Mucosa of descending colon (tissue), 3 donors: ENCODE data around the gene OR7G1. TPM values are rescaled to one million over a fixed set of nuclear protein-coding genes. Genes with fewer than 3 reads are reported as not detected.
A peak's percentile ranks its signal among the peaks of the same experiment; 100 is the strongest.

Source experiments
- ATAC-seq: fragments of 200-7000 bp; cut with Tn5 transposase; one replicate; pipeline ENCODE4 v1.9.1; 2020; ENCODE audit warnings: mild to moderate bottlenecking, moderate library complexity
- DNase-seq, 3 donors: peaks; one replicate each; pipeline ENCODE4 v3.0.0-alpha.2; 2020
- H3K36me3 ChIP-seq: fragments of 200-600 bp; one replicate; pipeline ENCODE4 v1.8.0; 2021; ENCODE audit warnings: low read depth, mild to moderate bottlenecking
- H3K4me1 ChIP-seq: fragments of 200-600 bp; one replicate; pipeline ENCODE4 v1.8.0; 2021; ENCODE audit warnings: low read depth, mild to moderate bottlenecking
- H3K4me3 ChIP-seq: fragments of 200-600 bp; one replicate; pipeline ENCODE4 v1.8.0; 2021; ENCODE audit warnings: mild to moderate bottlenecking
- H3K9me3 ChIP-seq: fragments of 200-600 bp; one replicate; pipeline ENCODE4 v1.8.0; 2021; ENCODE audit warnings: mild to moderate bottlenecking
- intact Hi-C, 2 donors: fragments of 100-400 bp; cut with DNase I in 1 of 2; cut with micrococcal nuclease in 1 of 2; formaldehyde crosslinking; loops; one replicate each; pipeline versions ENCODE4 v1.11.0 to v1.11.1; 2022; cut with DNase I, micrococcal nuclease
- total RNA-seq, 3 donors: library from RNA; stranded (reverse); fragmentation: NEBNext Ultra II Directional in 2 of 3; extraction: Animal tissue kit (Norgen Biotek cat#: 25700) in 2 of 3; gene quantifications; one replicate each; pipeline versions ENCODE4 v1.2.1 to v1.2.4, GENCODE V29; 2021 to 2023
- TF ChIP-seq, protein P1 (sequence below): fragments of 200-600 bp; IDR thresholded peaks from one replicate; pipeline ENCODE4 v1.8.0; 2022; ENCODE audit warnings: antibody characterized with exemption, mild to moderate bottlenecking
- donor health status: DM: no; HTN: no; CAD: no; lungs with moderate emphysema.
- donor health status: DM: no; HTN: no; CAD: no.
- donor health status: DM: no; HTN: yes; CAD: no.

OR7G1 gene
- total RNA-seq, 3 donors from 2014 or later: not detected

DNA sequence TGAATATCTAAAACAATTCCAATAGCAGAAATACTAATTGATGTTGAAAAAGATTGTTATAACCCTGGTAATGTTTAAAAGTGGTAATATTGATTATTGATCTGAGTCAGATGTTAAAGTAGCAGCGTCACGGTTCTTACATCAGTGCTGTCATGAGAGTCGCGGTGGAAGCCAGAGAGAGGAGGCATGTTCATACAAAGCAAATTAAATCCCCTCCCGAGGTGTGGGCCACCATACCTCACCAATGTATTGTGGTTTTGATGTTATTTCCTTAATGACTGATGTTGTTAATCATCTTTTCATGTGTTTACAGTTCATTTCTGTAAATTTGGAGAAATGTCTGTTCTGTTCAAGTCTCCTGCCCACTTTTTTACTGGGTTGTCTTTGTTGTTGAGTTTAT is 35.8 kb upstream of the OR7G1 start:
- Histone ChIP-seq H3K4me1 (no peaks in the 10 kb centered on the region), H3K4me3 (no peak overlapping the region), H3K9me3 (peaks cover 52% of the 10 kb centered on the region), H3K36me3 (peaks cover 4% of the 10 kb centered on the region)
- ATAC-seq (no peak), DNase-seq (no peak)
- intact Hi-C loops: no loop called here
- TF ChIP-seq, protein P1, sequence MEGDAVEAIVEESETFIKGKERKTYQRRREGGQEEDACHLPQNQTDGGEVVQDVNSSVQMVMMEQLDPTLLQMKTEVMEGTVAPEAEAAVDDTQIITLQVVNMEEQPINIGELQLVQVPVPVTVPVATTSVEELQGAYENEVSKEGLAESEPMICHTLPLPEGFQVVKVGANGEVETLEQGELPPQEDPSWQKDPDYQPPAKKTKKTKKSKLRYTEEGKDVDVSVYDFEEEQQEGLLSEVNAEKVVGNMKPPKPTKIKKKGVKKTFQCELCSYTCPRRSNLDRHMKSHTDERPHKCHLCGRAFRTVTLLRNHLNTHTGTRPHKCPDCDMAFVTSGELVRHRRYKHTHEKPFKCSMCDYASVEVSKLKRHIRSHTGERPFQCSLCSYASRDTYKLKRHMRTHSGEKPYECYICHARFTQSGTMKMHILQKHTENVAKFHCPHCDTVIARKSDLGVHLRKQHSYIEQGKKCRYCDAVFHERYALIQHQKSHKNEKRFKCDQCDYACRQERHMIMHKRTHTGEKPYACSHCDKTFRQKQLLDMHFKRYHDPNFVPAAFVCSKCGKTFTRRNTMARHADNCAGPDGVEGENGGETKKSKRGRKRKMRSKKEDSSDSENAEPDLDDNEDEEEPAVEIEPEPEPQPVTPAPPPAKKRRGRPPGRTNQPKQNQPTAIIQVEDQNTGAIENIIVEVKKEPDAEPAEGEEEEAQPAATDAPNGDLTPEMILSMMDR: no peak

DNA sequence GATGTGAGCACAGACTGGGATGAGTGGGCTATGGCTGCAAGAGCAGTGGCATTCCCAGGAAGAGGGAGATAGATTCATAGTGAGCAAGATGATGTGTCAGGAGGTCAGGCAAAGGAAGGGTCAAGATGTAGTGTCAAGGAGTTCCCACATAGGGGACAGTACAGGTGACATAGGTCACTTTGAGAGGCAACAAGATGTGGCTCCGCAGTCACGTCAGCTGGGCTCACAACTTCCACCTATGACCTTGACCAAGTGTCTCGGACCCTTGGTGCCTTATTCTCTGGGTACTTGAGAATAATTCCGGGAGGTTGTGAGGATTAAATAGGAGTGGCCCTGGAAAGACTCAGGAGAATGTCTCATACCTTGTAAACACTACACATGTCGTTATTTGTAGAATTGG is 35.1 kb upstream of the OR7G1 start:
- no peak for ATAC-seq
- H3K4me1 ChIP-seq: no peaks in the 10 kb centered on the region
- TF ChIP-seq, protein P1: no peak

DNA sequence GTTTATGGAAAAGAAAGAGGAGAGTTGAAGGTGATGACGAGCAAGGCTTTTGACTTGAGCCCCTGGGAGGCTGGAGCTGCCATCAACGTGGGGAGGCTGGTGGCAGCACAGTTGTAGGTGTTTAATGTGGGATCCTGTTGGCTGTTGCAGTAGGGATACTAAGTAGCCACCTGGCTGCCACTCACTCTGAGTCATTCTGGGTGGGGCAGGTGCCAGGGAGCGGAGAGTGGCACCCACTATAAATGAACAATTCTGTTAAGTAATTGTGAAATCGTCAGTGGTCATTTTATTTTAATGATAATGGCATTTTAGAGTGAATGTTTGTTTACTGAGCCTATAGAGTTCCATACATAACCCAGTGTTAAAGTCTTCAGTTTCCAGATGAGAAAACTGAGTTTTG is 34.4 kb upstream of the OR7G1 start:
- no peaks in the 10 kb centered on the region for H3K4me1 ChIP-seq
- ATAC-seq (peak; percentile 47), DNase-seq (no peak)
- TF ChIP-seq, protein P1: no peak
- H3K9me3 ChIP-seq: peaks cover 52% of the 10 kb centered on the region
- no peak overlapping the region for H3K4me3 ChIP-seq
- no peaks in the 10 kb centered on the region for H3K36me3 ChIP-seq
- intact Hi-C loops: no loop called here

More for the DNA sequence above, 35.1 kb upstream of the OR7G1 start:
- DNase-seq: no peak
- H3K9me3 ChIP-seq: peaks cover 52% of the 10 kb centered on the region
- no peaks in the 10 kb centered on the region for H3K36me3 ChIP-seq
- H3K4me3 ChIP-seq: no peak overlapping the region
- intact Hi-C loops: no loop called here

DNA sequence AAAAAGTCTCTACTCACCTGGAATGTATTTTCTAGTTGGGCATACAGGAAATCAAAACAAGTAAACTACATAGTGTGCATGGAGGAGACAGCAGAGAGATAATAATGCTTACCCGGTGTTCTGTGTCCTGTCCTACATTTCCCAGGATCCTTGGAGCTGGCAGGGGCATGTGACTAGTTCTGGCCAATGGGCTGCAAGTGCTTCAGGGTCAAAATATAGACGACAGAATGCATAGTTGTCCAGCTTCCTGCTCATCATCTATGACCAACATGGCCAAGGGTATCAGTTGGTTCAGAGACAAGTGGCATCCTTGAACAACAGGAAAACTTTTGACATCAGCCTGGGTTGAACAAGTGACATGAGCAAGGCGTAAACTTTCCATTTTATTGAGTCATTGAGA is 33.1 kb upstream of the OR7G1 start:
- H3K9me3 ChIP-seq: peaks cover 54% of the 10 kb centered on the region

DNA sequence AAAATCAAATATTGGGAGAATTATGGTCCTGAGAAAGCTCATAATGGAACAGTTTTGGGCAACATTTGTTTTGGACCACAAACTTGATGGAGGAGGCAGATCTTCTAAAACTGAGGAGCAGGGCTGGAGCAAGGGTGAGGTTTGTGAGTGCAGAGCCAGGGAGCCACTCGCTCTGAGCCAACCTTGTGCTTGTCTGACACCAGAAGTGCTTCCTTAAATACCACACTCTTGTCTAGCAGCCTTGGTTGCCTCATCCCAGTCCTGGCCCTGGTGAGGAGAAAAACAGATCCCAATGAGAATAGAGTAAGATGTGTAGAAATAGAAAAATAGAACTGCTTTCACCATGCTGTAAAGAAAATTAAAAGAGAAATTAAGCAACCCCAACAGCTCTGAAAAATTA is 31.3 kb upstream of the OR7G1 start:
- TF ChIP-seq, protein P1: no peak
- no peaks in the 10 kb centered on the region for H3K36me3 ChIP-seq
- DNase-seq (no peak), ATAC-seq (no peak)
- peaks cover under 1% of the 10 kb centered on the region for H3K4me1 ChIP-seq
- intact Hi-C loops: no loop called here
- H3K9me3 ChIP-seq: peaks cover 38% of the 10 kb centered on the region
- H3K4me3 ChIP-seq: no peak overlapping the region

More for the DNA sequence above, 33.1 kb upstream of the OR7G1 start:
- no peaks in the 10 kb centered on the region for H3K4me1 ChIP-seq
- H3K4me3 ChIP-seq: no peak overlapping the region
- H3K36me3 ChIP-seq: no peaks in the 10 kb centered on the region
- DNase-seq (no peak), ATAC-seq (no peak)
- TF ChIP-seq, protein P1: no peak
- intact Hi-C loops: no loop called here

DNA sequence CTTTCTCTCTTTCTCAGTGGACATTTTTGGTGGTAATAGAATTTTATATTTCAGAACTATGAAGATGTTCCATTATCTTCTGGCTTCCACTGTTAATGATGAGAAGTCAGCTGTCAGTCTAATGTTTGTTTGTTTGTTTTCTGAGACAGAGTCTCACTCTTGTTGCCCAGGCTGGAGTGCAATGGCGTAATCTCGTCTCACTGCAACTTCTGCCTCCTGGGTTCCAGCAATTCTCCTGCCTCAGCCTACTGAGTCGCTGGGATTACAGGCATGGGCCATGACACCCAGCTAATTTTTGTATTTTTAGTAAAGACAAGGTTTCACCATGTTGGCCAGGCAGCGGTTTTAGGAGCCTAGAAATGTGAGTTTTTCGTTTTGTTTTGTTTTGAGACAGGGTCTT is 29.4 kb upstream of the OR7G1 start:
- intact Hi-C loops: no loop called here
- Histone ChIP-seq H3K36me3 (no peaks in the 10 kb centered on the region), H3K9me3 (peaks cover 31% of the 10 kb centered on the region), H3K4me3 (no peak overlapping the region), H3K4me1 (peaks cover 10% of the 10 kb centered on the region)
- DNase-seq (no peak), ATAC-seq (no peak)
- TF ChIP-seq, protein P1: no peak
